Activated CD4-positive, CD25-positive, alpha-beta regulatory T cell treated with anti-CD3 and anti-CD28 coated beads, Interleukin-2, amount 50 U/mL, for 16 hours (primary cell): Measurements from ENCODE around the gene NR6A1.

Source experiments
- DNase-seq: peaks from one replicate; pipeline ENCODE4 v3.0.0-alpha.2; 2020; ENCODE audit warnings: low read depth, low spot score

Gene NR6A1

GRCh38 chr9:124658165-124659017 is 112.7 kb downstream of the NR6A1 start:
- no peak for DNase-seq

- DNase-seq = no peak
These were observed 113.6 kb downstream of the NR6A1 start for GRCh38 chr9:124657516-124657915.

GRCh38 chr9:124654431-124654830 is 116.7 kb downstream of the NR6A1 start:
- no peak for DNase-seq

- no peak for DNase-seq
These were observed 118.3 kb downstream of the NR6A1 start for GRCh38 chr9:124652615-124653393.

- no peak for DNase-seq
These were observed 118.9 kb downstream of the NR6A1 start for GRCh38 chr9:124652203-124652602.

- no peak for DNase-seq
These were observed 125.8 kb downstream of the NR6A1 start for GRCh38 chr9:124645274-124645673.

GRCh38 chr9:124639637-124640036 is 131.5 kb downstream of the NR6A1 start:
- no peak for DNase-seq

- DNase-seq = no peak
These were observed 135.8 kb downstream of the NR6A1 start for GRCh38 chr9:124635285-124635684.

- no peak for DNase-seq
These were observed 139.0 kb downstream of the NR6A1 start for GRCh38 chr9:124632077-124632621.

GRCh38 chr9:124631326-124631725 is 139.8 kb downstream of the NR6A1 start:
- DNase-seq = no peak

- no peak for DNase-seq
These were observed 141.5 kb downstream of the NR6A1 start for GRCh38 chr9:124629600-124629999.

GRCh38 chr9:124628741-124629140 is 142.4 kb downstream of the NR6A1 start:
- no peak for DNase-seq

- DNase-seq = no peak
These were observed 144.8 kb downstream of the NR6A1 start for GRCh38 chr9:124626276-124626675.

GRCh38 chr9:124625087-124625486 is 146.0 kb downstream of the NR6A1 start:
- DNase-seq = no peak

- DNase-seq = no peak
These were observed 146.4 kb downstream of the NR6A1 start for GRCh38 chr9:124624735-124624992.

- DNase-seq = no peak
These were observed 147.0 kb downstream of the NR6A1 start for GRCh38 chr9:124623966-124624734.

- no peak for DNase-seq
These were observed 148.2 kb downstream of the NR6A1 start for GRCh38 chr9:124622882-124623281.

GRCh38 chr9:124621371-124622328 is 149.5 kb downstream of the NR6A1 start:
- no peak for DNase-seq

- no peak for DNase-seq
These were observed 152.6 kb downstream of the NR6A1 start for GRCh38 chr9:124618476-124618875.

GRCh38 chr9:124617477-124618141 is 153.5 kb downstream of the NR6A1 start:
- peak; percentile 28 for DNase-seq
